ENCODE measurements around the gene DDX27. TPM values are rescaled to one million over a fixed set of nuclear protein-coding genes. Genes with fewer than 3 reads are reported as not detected.

The DDX27 gene
- total RNA-seq, 1 experiment from 2014 or later: 54.8 TPM

DNA sequence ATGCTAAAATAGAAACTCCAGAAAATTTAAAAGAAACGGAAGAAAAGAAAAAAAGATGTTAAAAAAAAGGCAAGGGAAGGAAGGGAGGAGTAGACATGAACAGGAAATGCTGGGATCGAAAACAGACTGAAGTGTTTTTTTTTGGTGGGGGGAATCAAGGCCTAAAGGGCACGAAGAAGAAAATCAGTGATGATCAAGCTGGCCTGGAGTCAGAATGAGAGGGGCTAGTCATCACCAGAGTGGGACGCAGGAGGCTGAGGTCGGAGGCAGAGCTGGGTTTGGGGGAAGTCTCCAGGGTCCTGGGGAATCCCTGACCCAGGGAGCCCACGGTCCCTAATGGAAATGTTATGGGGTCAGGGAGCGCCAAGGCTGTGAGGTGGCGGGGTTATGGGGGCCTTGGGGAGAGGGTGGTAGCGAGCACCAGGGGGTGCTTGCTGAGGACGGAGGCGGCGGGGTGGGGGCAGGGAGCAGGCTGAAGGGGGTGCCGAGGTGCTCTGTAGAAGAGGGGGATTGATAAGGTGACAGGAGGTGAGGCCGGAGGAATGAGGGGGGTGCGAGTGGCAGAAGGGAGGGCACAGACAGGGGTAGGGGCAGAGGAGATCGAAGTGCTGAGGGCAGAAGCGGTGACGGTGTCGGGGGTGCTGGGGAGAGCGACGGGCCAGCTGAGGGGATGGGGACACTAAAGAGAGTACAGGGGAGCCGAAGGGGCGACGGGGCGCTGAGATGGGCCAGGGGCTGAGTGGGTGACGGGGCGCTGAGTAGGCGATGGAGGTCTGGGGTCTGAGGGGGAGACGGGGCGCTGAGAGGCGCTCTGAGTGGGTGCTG, 58.0 kb downstream of the DDX27 start (continued):
- TF ChIP-seq, protein P1, sequence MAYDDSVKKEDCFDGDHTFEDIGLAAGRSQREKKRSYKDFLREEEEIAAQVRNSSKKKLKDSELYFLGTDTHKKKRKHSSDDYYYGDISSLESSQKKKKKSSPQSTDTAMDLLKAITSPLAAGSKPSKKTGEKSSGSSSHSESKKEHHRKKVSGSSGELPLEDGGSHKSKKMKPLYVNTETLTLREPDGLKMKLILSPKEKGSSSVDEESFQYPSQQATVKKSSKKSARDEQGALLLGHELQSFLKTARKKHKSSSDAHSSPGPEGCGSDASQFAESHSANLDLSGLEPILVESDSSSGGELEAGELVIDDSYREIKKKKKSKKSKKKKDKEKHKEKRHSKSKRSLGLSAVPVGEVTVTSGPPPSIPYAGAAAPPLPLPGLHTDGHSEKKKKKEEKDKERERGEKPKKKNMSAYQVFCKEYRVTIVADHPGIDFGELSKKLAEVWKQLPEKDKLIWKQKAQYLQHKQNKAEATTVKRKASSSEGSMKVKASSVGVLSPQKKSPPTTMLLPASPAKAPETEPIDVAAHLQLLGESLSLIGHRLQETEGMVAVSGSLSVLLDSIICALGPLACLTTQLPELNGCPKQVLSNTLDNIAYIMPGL (CRISPR knock-in tag; IDR thresholded peaks at IDR 0.05): no peak
- TF ChIP-seq ZNF219 (CRISPR knock-in tag; IDR thresholded peaks at IDR 0.05; ENCODE audit: borderline replicate concordance): no peak
- TF ChIP-seq NFE2L1 (CRISPR knock-in tag; IDR thresholded peaks at IDR 0.05): no peak

DNA sequence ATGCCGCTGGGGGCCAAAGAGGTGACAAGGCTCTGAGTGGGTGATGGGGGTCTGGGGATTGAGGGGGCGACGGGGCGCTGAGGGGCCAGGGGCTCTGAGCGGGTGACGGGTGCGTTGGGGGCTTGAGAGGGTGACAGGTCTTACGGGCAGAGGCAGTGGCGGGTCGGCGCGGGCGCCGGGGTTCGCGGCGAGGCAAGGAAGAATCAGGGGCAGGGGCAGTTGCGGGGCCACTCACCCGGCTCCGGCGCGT, 58.5 kb downstream of the DDX27 start:
- ATAC-seq (no peak), DNase-seq (ENCODE audit: low spot score) (no peak)
- POLR2A ChIA-PET: interaction anchor here (0.5 to 1.6 kb wide), 6 partner anchors 10 to 89 kb away, joined by 3 to 8 read pairs (median 3); no protein-coding TSS in a partner anchor
- CTCF ChIA-PET: interaction anchor here (0.7 to 1.0 kb wide), 2 partner anchors 43 to 59 kb away, joined by 3 read pairs; partner anchors contain the start of gene DDX27
- H3K27ac Mint-ChIP-seq: no peak overlapping the region
- TF ChIP-seq GABPB1 (CRISPR knock-in tag; IDR thresholded peaks at IDR 0.05) (no peak), SOX15 (CRISPR knock-in tag; IDR thresholded peaks at IDR 0.05) (no peak), MXD4 (CRISPR knock-in tag; IDR thresholded peaks at IDR 0.05; ENCODE audit: borderline replicate concordance) (no peak), TEAD4 (CRISPR knock-in tag; IDR thresholded peaks at IDR 0.05) (no peak)
- TF ChIP-seq, protein P2, sequence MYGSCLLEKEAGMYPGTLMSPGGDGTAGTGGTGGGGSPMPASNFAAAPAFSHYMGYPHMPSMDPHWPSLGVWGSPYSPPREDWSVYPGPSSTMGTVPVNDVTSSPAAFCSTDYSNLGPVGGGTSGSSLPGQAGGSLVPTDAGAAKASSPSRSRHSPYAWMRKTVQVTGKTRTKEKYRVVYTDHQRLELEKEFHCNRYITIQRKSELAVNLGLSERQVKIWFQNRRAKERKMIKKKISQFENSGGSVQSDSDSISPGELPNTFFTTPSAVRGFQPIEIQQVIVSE (CRISPR knock-in tag; IDR thresholded peaks at IDR 0.05; ENCODE audit: borderline replicate concordance): no peak
- H3K27me3 Mint-ChIP-seq (ENCODE audit: low read depth): no peaks in the 10 kb centered on the region; the same call in 1 of the 2 replicates
- peaks cover 7% of the 10 kb centered on the region for H3K9me3 Mint-ChIP-seq
- peaks cover 36% of the 10 kb centered on the region for H3K4me1 Mint-ChIP-seq
- H3K4me3 Mint-ChIP-seq: peak overlapping the region; percentile 100
- H3K36me3 Mint-ChIP-seq: peaks cover 67% of the 10 kb centered on the region

DNA sequence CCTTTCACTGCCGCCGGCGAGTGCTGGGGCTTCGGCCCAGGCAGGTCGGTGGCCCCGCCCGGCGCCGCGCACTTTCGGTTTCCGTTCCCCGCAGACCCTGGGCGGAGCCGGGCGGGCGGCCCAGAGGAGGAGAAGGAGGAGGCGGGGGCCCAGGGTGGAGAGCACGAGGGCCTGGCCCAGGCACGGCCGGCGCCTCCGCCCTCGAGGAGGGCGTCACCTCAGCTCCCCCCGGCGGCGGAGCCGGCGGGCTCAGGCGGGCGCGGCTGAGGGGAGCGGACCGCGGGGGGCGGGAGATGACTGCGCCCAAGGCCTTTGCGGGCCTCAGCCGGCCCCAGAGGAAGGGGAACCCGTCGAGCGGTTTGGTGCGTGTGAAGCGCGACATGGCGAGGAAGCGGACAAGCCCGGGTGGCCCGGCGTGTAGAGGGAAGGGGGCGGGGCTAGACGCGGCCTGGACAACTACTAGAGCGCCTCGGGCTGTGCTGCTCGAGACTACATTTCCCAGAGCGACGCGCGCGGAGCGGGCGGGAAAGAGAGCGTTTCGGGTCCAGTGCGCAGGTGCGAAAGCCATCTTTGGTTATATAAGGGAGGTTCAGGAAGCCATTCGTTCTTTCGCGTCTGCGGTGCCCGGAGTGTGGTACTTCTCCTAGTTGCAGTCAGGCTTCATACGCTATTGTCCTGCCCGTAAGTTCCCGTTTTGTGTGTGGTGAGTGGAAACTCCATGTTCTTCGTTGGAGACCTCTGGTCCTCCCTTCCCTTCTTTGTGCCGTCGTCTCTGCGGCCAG, 59.0 kb downstream of the DDX27 start, which contains the start of gene ZNFX1:
Gene ZNFX1 (minus strand): TSS at position 22 of the 782 bp plus-strand sequence. CDS start 2,218 bp downstream, outside the sequence.
- DNase-seq (ENCODE audit: low spot score): peak; percentile 98
- Mint-ChIP-seq H3K27ac (peak within 1 kb of the TSS; percentile 99), H3K36me3 (peaks cover 70% of the 10 kb centered on the region), H3K4me3 (peak within 1 kb of the TSS; percentile 100), H3K4me1 (peaks cover 41% of the 10 kb centered on the region), H3K27me3 (ENCODE audit: low read depth) (no peaks in the 10 kb centered on the region; the same call in 1 of the 2 replicates), H3K9me3 (peaks cover 7% of the 10 kb centered on the region)
- CTCF ChIA-PET: interaction anchor here (0.7 to 1.0 kb wide), 2 partner anchors 42 to 59 kb away, joined by 3 read pairs; partner anchors contain the start of gene DDX27
- peak; percentile 86 for ATAC-seq
- POLR2A ChIA-PET: interaction anchor here (0.5 to 1.6 kb wide), 6 partner anchors 9 to 89 kb away, joined by 3 to 8 read pairs (median 3); no protein-coding TSS in a partner anchor
- TF ChIP-seq SMAD3 (CRISPR knock-in tag; IDR thresholded peaks at IDR 0.05; ENCODE audit: borderline replicate concordance): peak; percentile 58; the same call in 1 of the 2 replicates
- TF ChIP-seq TP53 (CRISPR knock-in tag; IDR thresholded peaks at IDR 0.05): peak; percentile 80; the same call in 1 of the 2 replicates
- TF ChIP-seq CBFB (CRISPR knock-in tag; IDR thresholded peaks at IDR 0.05; ENCODE audit: low read depth): no peak
- TF ChIP-seq, protein P1 (CRISPR knock-in tag; IDR thresholded peaks at IDR 0.05): peak; percentile 92; the same call in 1 of the 2 replicates
- TF ChIP-seq, protein P3, sequence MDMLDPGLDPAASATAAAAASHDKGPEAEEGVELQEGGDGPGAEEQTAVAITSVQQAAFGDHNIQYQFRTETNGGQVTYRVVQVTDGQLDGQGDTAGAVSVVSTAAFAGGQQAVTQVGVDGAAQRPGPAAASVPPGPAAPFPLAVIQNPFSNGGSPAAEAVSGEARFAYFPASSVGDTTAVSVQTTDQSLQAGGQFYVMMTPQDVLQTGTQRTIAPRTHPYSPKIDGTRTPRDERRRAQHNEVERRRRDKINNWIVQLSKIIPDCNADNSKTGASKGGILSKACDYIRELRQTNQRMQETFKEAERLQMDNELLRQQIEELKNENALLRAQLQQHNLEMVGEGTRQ (CRISPR knock-in tag; IDR thresholded peaks at IDR 0.05): peak; percentile 31; the same call in 1 of the 2 replicates
- TF ChIP-seq ATF1 (CRISPR knock-in tag; IDR thresholded peaks at IDR 0.05): no peak
- TF ChIP-seq NFYB (CRISPR knock-in tag; conservative IDR thresholded peaks at IDR 0.05; ENCODE audit: low read depth): no peak; the same call in 1 of the 2 replicates
- TF ChIP-seq, protein P4, sequence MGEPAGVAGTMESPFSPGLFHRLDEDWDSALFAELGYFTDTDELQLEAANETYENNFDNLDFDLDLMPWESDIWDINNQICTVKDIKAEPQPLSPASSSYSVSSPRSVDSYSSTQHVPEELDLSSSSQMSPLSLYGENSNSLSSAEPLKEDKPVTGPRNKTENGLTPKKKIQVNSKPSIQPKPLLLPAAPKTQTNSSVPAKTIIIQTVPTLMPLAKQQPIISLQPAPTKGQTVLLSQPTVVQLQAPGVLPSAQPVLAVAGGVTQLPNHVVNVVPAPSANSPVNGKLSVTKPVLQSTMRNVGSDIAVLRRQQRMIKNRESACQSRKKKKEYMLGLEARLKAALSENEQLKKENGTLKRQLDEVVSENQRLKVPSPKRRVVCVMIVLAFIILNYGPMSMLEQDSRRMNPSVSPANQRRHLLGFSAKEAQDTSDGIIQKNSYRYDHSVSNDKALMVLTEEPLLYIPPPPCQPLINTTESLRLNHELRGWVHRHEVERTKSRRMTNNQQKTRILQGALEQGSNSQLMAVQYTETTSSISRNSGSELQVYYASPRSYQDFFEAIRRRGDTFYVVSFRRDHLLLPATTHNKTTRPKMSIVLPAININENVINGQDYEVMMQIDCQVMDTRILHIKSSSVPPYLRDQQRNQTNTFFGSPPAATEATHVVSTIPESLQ (CRISPR knock-in tag; IDR thresholded peaks at IDR 0.05): no peak
- TF ChIP-seq, protein P5, sequence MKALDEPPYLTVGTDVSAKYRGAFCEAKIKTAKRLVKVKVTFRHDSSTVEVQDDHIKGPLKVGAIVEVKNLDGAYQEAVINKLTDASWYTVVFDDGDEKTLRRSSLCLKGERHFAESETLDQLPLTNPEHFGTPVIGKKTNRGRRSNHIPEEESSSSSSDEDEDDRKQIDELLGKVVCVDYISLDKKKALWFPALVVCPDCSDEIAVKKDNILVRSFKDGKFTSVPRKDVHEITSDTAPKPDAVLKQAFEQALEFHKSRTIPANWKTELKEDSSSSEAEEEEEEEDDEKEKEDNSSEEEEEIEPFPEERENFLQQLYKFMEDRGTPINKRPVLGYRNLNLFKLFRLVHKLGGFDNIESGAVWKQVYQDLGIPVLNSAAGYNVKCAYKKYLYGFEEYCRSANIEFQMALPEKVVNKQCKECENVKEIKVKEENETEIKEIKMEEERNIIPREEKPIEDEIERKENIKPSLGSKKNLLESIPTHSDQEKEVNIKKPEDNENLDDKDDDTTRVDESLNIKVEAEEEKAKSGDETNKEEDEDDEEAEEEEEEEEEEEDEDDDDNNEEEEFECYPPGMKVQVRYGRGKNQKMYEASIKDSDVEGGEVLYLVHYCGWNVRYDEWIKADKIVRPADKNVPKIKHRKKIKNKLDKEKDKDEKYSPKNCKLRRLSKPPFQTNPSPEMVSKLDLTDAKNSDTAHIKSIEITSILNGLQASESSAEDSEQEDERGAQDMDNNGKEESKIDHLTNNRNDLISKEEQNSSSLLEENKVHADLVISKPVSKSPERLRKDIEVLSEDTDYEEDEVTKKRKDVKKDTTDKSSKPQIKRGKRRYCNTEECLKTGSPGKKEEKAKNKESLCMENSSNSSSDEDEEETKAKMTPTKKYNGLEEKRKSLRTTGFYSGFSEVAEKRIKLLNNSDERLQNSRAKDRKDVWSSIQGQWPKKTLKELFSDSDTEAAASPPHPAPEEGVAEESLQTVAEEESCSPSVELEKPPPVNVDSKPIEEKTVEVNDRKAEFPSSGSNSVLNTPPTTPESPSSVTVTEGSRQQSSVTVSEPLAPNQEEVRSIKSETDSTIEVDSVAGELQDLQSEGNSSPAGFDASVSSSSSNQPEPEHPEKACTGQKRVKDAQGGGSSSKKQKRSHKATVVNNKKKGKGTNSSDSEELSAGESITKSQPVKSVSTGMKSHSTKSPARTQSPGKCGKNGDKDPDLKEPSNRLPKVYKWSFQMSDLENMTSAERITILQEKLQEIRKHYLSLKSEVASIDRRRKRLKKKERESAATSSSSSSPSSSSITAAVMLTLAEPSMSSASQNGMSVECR (CRISPR knock-in tag; IDR thresholded peaks at IDR 0.05; ENCODE audit: borderline replicate concordance): peak; percentile 17; the same call in 1 of the 2 replicates
